Stimulated activated CD8-positive, alpha-beta memory T cell treated with anti-CD3 and anti-CD28 coated beads, Interleukin-7, amount 100 ng/mL, for 48 hours (primary cell): ENCODE data around the gene EZR.
"Not testable (repeated sequence)": the region's sequence is repeated elsewhere in the genome, so short reads cannot be mapped to it uniquely, and the experiment has no call there.

Experiments
- DNase-seq, 2 donors: peaks; one replicate each; pipeline ENCODE4 v3.0.0-alpha.2; 2020; ENCODE audit warnings: low read depth in 1 of 2; ENCODE audit errors: extremely low read depth in 1 of 2

EZR gene

GRCh38 chr6:158843751-158844683 is 24.8 kb upstream of the EZR start:
- no peak for DNase-seq

DNA sequence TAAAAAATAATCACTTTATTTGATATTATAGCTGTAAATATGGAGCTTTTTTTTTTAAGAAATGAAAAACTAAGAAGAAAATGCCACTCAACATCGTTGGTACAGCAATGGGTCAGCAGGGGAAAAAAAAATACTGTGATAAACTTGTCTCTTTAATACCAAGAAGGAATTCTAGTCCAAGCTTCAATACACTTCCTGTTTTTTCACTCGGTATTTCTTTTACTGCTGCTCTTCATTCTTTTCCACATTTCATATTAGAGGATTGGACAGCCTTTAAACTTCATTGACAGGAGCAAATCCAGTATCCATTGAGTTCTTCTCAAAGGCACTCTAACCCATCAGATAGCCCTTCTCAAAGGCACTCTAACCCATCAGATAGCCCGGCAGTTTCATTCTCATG is 22.2 kb upstream of the EZR start:
- DNase-seq, result no peak

DNA sequence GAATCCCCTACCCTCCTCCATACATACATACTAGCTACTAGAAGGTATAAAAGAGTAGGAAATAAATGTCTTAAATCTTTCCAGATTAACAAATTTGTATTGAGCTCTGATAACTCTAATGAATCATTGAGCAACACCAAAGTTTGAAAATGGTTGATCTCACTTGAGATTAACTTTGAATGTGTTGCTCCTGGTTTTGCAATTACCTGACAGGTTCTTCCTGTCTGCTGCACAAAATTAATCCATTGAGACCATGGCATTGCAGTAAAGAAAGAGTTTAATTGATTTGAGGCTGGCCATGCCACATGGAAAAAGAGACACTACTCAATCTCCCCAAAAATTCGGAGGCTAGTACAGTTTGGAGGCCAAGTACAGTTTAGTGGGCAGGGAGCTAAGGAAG is 21.3 kb upstream of the EZR start:
- no peak for DNase-seq

DNA sequence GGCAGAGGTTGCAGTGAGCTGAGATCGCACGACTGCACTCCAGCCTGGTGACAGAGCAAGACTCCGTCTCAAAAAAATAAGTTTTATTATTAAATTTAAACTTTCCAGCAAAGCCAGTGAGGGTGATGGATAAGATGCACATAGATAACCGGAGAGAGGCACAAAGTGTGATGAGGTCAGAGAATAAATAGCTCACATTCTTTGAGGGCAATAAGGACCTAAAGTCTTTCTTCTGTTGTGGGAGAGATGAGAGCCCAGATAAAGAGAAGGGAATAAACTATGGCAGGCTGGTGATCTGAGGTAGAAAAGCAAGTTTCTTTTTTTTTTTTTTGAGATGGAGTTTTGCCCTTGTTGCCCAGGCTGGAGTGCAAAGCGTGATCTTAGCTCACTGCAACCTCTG is 20.6 kb upstream of the EZR start:
- no peak for DNase-seq

DNA sequence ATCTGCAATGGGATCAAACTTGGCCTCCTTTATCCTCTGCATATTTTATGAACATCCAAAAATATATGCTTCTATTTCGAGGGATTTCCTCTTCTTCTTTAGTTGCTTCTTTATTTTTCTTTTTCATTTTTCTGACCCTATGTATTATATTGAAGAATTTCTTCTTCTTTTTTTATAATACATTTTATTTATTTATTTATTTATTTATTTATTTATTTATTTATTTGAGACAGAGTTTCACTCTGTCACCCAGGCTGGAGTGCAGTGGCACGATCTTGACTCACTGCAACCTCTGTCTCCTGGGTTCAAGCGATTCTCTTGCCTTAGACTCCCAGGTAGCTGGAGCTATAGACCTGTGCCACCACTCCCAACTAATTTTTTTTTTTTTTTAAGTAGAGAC is 19.6 kb upstream of the EZR start:
- not testable (repeated sequence) for DNase-seq

GRCh38 chr6:158837684-158838625 is 18.8 kb upstream of the EZR start:
- no peak for DNase-seq

DNA sequence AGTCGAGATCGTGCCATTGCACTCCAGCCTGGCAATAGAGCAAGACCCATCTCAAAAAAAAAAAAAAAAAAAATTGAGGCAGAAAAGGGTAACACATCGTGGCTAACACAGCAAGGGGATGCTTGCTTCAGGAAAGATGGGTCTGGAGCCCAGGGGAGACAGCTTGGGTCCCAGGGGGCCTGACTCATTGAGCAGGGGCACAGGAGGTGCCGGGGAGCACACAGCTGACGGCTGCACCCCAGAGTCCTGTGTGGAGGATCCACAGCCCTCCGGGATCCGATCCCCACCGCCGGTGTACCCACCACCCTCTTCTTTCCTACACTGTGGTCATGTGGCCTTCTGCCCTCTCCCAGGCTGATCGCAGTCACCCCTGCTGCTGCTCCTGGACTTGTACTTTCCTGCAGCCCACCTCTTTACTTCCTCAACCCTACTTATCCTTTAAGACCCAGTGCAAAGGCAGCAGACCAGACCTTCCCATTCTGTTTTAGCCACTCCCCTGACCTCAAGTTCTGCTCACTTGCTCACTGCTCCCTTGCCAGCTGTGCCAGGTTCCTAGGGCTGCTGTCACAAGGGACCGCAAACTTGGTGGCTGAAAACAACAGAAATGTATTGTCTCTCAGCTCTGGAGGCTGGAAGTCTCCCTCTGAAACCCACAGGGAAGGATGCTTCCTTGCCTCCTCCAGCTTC is 17.6 kb upstream of the EZR start:
- DNase-seq, result no peak

DNA sequence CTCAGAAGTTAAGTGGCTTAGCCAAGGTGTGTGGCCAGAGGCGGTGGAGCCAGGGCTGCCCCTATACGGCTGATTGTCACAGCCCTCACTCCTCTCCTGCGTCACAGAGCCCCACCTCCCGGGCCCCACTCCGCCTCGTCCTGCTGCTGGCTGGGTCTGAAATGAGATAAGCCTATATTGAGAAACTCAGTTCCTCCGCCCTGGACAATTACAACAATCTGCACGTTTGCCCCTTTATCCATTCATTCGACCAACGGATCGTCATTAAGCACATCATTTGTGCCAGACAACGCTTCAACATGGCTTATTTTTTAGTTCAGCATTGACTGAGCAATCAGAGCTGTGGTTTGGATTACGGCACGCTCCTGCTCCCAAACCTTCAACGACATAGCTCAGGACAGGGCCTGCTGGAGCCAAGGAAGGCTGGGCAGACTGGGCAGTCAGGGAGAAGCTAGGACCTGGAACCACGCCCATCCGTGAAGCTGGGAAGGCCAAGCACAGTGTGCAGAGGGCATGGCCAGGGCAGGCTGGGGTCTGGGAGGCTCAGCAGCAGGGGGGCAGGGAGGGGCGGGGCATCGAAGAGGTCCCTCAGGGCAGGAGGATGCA is 16.6 kb upstream of the EZR start:
- DNase-seq, result no peak

DNA sequence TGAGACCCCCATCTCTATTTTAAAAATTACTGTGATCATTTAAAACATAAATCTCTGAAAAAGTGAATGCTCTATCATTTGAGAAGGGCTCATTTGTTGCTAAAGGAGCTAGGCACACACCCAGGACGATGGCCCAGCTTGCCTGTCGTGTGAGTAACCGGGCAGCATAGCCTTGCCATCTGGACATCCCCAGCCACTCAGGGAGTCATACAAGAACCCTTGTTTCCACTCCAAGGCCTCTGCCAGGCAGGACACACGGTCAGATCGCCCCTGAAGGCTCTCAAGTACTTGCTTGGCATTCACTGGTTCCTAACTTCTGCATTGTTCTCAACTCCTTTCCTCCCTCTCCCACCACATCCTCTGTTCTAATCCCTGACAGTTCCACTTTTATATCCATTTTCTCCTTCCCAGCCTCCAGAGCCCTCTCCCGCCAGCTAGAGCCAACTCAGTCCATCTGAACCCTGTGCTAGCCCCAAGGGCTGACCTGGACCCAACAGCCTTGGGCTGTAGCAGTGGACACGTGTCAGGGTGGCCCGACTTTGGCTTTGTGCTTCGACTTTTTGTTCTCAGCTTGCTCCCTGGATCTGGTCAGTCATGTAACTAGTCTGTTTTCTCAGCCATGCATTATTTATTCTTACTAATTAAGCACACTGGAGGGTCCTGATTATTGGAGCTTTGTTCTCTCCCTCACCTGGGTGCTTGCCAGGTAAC is 15.7 kb upstream of the EZR start:
- no peak for DNase-seq

- DNase-seq, result not testable (repeated sequence)
Measured at GRCh38 chr6:158832807-158833206, 13.6 kb upstream of the EZR start.

- no peak for DNase-seq
Measured at GRCh38 chr6:158832026-158832425, 12.9 kb upstream of the EZR start.

DNA sequence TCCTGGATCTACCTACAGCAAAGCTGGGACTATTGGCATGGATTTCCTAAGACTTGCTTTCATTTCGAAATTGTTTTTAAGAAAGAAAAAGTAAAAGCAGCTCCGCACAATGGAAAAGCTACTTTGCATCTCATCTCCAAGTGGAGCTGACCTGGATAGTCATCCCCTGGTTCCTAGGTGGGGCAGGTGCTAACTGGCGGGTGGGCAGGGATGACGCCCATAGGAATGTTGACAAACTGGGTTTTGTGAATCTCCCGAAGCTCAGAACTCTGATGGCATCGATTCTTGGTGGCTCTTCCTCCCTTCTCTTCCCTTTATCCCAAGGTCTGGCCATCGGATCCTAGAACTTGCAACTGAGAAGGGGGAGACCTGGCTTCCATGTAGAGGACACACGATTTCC is 12.4 kb upstream of the EZR start:
- DNase-seq, result no peak

GRCh38 chr6:158830736-158831135 is 11.6 kb upstream of the EZR start:
- no peak for DNase-seq

DNA sequence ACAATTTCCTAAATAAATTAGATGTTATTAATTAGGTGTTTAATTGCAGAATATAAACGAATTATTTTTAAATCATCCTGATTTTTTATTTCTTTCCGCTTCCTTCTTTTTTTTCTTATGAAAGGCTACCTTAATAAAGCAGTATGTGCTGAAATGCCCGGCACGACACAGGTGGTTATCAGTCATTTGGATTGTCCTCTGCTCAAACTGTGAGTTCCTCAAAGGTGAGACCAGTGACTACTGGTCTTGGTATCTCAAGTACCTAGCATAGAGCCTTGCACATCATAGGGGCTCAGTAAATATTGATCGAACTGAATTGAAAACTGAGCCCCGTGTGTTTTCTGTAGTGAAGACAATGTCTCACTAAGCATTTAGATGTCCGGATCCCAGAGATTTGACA is 9.6 kb upstream of the EZR start:
- no peak for DNase-seq

DNA sequence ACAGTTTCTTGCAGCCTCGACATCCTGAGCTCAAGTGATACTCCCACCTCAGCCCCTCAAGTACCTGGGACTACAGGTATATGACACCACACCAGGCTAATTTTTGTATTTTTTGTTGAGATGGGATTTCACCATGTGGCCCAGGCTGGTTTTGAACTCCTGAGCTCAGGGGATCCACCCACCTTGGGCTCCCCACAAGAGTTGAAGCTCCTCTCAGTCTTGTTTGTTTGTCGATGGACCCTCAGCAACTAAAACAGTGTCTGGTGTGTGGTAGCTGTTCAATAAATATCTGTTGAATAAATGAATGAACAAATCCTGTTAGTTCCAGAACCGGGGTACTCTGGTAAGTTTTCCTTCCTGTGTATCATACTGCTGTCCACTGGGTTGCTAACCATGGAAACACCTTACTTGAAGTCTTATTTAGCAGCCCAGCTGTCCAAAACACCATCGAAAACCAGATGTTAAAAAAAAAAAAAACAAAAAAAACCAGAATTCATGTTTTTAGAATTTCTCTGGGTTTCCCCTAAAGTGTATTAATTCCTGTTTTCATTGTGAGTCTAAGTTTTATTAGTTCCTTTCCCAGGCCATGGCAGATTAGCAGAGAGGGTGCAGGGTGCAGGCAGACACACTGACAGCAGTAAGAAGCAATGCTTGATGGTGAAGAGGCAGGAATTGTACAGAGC is 7.8 kb upstream of the EZR start:
- DNase-seq, result no peak

DNA sequence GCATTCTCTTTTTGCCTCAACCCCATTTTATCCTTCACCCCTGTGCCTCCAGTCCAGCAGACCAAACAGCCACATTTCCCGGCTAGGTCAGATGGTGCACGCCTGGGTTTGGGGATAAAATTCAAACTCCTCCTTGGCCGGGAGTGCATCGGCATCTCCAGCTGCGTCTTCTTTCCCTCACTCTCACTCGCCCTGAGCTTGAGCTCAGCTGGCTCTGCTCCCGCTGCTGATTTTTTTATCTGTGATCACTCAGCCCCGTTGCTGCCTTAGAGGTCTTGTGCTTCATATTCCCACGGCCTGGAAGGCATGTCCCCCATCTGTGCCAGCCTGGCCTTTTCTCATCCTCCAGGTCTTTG is 6.8 kb upstream of the EZR start:
- DNase-seq, result no peak

DNA sequence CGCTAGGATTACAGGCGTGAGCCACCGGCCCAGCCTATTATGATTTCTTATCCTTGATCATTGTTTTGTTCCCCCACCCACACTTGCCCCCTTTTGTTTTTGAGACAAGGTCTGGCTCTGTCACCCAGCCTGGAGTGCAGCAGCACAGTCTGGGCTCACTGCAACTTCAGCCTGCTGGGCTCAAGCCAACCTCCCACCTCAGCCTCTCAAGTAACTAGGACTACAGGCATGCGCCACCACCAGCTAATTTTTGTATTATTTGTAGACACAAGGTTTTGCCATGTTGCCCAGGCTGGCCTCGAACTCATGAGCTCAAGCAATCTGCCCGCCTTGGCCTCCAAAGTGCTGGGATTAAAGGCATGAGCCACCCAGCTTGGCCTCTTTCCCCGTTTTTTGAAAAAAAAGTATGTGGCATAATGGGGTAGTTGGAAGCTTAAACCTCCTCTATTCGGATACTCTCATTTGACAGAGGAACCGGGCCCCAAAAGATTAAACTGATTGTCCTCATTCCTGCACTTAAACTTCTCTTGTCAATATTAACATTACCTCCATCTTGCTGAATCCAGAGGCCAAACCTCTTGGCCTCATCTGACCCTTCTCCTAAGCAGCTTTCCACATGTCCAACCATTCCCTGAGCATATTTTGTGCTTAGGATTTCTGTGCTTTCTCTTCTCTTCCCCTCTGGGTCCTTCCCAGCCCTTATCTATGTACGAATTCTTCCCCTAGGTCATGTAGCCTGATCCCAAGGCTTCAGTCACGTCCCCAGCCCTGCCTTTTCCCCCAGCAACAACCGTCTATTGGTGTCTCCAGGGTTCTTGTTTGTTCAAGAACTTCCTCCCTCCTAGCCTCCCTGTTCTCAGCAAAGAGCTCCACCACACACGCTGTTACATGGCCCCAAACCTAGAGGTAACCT is 6.1 kb upstream of the EZR start:
- no peak for DNase-seq

DNA sequence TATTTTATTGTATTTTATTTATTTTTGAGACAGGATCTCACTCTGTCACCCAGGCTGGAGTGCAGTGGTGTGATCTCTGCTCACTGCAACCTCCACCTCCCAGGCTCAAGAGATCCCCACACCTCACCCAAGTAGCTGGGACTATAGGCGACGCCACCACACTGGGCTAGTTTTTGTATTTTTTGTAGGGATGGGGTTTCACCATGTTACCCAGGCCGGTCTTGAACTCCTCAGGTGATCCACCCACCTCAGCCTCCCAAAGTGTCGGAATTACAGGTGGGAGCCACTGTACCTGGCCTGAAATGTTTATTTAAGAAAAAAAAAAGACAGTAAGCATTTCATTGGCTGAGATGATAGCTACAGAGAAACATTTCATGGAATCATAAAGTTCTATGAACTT is 4.4 kb upstream of the EZR start:
- not testable (repeated sequence) for DNase-seq
